IMR-90 (cell line): ENCODE measurements around the gene PLLP. TPM values are rescaled to one million over a fixed set of nuclear protein-coding genes. Genes with fewer than 3 reads are reported as not detected.

Experiments
- ATAC-seq: fragments of 200-7000 bp; cut with Tn5 transposase; 2 replicates; pipeline ENCODE4 v1.9.1; 2020; ENCODE audit warnings: low read depth, mild to moderate bottlenecking, moderate library complexity
- BruUV-seq: library from RNA; stranded (reverse); fragments of 400-500 nt; replicated peaks from 2 replicates; lab custom pipeline; 2021; lab: Mats Ljungman, UMichigan
- CTCF ChIA-PET: fragments of 300-600 bp; formaldehyde crosslinking; extraction: SDS; loops from one replicate; lab custom pipeline; 2021; ENCODE audit warnings: antibody characterized with exemption; lab: Yijun Ruan, JAX
- POLR2A ChIA-PET: fragments of 300-600 bp; sonication (Branson Sonifier 250); formaldehyde crosslinking; loops from one replicate; lab custom pipeline; 2022; ENCODE audit warnings: antibody characterized with exemption; ENCODE audit not compliant: unreplicated experiment; lab: Charles Lee
- DNase-seq: peaks from one replicate; pipeline ENCODE4 v3.0.0; 2013
- H2AFZ ChIP-seq: replicated peaks from 2 replicates; pipeline ENCODE3; 2013; ENCODE audit warnings: low read length, mild to moderate bottlenecking; ENCODE audit not compliant: poor library complexity
- H2AK5ac ChIP-seq: 2 replicates; pipeline ENCODE4 v1.6.1; 2013; ENCODE audit warnings: low read depth, low read length, inconsistent platforms
- H2AK9ac ChIP-seq: replicated peaks from 2 replicates; pipeline ENCODE3; 2013; ENCODE audit warnings: mild to moderate bottlenecking, low read depth, low read length, moderate library complexity; ENCODE audit not compliant: poor library complexity
- H2BK120ac ChIP-seq: 2 replicates; pipeline ENCODE4 v1.6.1; 2013; ENCODE audit warnings: low read depth, low read length, inconsistent platforms
- H2BK15ac ChIP-seq: 3 replicates; pipeline ENCODE4 v1.6.1; 2013; ENCODE audit warnings: low read depth, low read length, inconsistent platforms
- H2BK20ac ChIP-seq: 2 replicates; pipeline ENCODE4 v1.6.1; 2013; ENCODE audit warnings: low read depth, mild to moderate bottlenecking, inconsistent platforms, low read length, moderate library complexity
- H2BK5ac ChIP-seq: 2 replicates; pipeline ENCODE4 v1.6.1; 2013; ENCODE audit warnings: mild to moderate bottlenecking, low read depth, low read length, inconsistent platforms; ENCODE audit not compliant: poor library complexity, severe bottlenecking
- H3K14ac ChIP-seq: replicated peaks from 2 replicates; pipeline ENCODE4 v1.6.1; 2013; ENCODE audit warnings: low read depth, low read length, inconsistent platforms
- H3K18ac ChIP-seq: 2 replicates; pipeline ENCODE4 v1.6.1; 2013; ENCODE audit warnings: low read depth, low read length, control low read depth
- H3K23ac ChIP-seq: 2 replicates; pipeline ENCODE4 v1.6.1; 2013; ENCODE audit warnings: low read depth, low read length, inconsistent platforms
- H3K27ac ChIP-seq: 2 replicates; pipeline ENCODE4 v1.5.1; 2013; ENCODE audit warnings: mild to moderate bottlenecking, control low read depth, low read length; ENCODE audit not compliant: insufficient read depth
- H3K27me3 ChIP-seq: 2 replicates; pipeline ENCODE4 v1.6.1; 2013; ENCODE audit warnings: low read length; ENCODE audit not compliant: control insufficient read depth, insufficient read depth
- H3K36me3 ChIP-seq: 2 replicates; pipeline ENCODE4 v1.6.1; 2013; ENCODE audit warnings: low read length, mixed read lengths; ENCODE audit not compliant: control insufficient read depth, insufficient read depth
- H3K4ac ChIP-seq: 2 replicates; pipeline ENCODE4 v1.6.1; 2013; ENCODE audit warnings: low read depth, low read length, inconsistent platforms
- H3K4me1 ChIP-seq: 2 replicates; pipeline ENCODE4 v1.6.1; 2013; ENCODE audit warnings: low read length, mixed read lengths; ENCODE audit not compliant: control insufficient read depth, insufficient read depth
- H3K4me2 ChIP-seq: 2 replicates; pipeline ENCODE4 v1.6.1; 2013; ENCODE audit warnings: low read depth, mild to moderate bottlenecking, control low read depth, low read length, moderate library complexity
- H3K4me3 ChIP-seq: 2 replicates; pipeline ENCODE4 v1.5.1; 2013; ENCODE audit warnings: low read depth, mild to moderate bottlenecking, control low read depth, low read length, moderate library complexity; ENCODE audit not compliant: insufficient read depth
- H3K56ac ChIP-seq: 2 replicates; pipeline ENCODE4 v1.6.1; 2013; ENCODE audit warnings: low read length, inconsistent platforms; ENCODE audit not compliant: insufficient read depth; ENCODE audit errors: extremely low read depth
- H3K79me1 ChIP-seq, 2 experiments: 2 replicates each; pipeline ENCODE4 v1.6.1; 2013; ENCODE audit warnings: low read length in 2 of 2, inconsistent platforms in 1 of 2, low read depth in 1 of 2
- H3K9ac ChIP-seq: 2 replicates; pipeline ENCODE4 v1.6.1; 2013; ENCODE audit warnings: low read depth, low read length, control low read depth
- H3K9me1 ChIP-seq: 2 replicates; pipeline ENCODE4 v1.6.1; 2013; ENCODE audit warnings: low read length, inconsistent platforms; ENCODE audit not compliant: insufficient read depth
- H3K9me3 ChIP-seq: 2 replicates; pipeline ENCODE4 v1.6.1; 2013; ENCODE audit warnings: low read length; ENCODE audit not compliant: control insufficient read depth, insufficient read depth
- H4K20me1 ChIP-seq: 2 replicates; pipeline ENCODE4 v1.6.1; 2013; ENCODE audit warnings: low read length, inconsistent platforms; ENCODE audit not compliant: insufficient read depth
- H4K5ac ChIP-seq: 2 replicates; pipeline ENCODE4 v1.6.1; 2013; ENCODE audit warnings: mild to moderate bottlenecking, low read depth, low read length, control low read depth
- H4K8ac ChIP-seq, 2 experiments: 2 replicates each; pipeline ENCODE4 v1.6.1; 2013; ENCODE audit warnings: low read depth in 2 of 2, low read length in 2 of 2, control low read depth in 1 of 2, inconsistent platforms in 1 of 2
- H4K91ac ChIP-seq: 2 replicates; pipeline ENCODE4 v1.6.1; 2013; ENCODE audit warnings: low read depth, low read length, inconsistent platforms; ENCODE audit not compliant: insufficient read depth
- WGBS, 2 experiments: methylation state at CpG; one replicate each; pipeline versions ENCODE4 v1.1.5 to v1.1.7; 2013; ENCODE audit warnings: missing lambda C conversion rate in 2 of 2; ENCODE audit not compliant: insufficient read length in 1 of 2; ENCODE audit errors: extremely low coverage in 2 of 2; 5-methylcytosine and 5-hydroxymethylcytosine counted together
- dilution Hi-C: fragments of 300-500 bp; cut with HindIII; formaldehyde crosslinking; loops from one replicate; pipeline ENCODE4 v1.14.3; 2018; ENCODE audit warnings: low sequenced_read_pairs; ENCODE audit not compliant: unreplicated experiment
- in situ Hi-C: fragments of 300-500 bp; cut with MboI; formaldehyde crosslinking; loops from 3 replicates; pipeline ENCODE4 v1.14.3; 2019; ENCODE audit warnings: low sequenced_read_pairs, inconsistent platforms, mixed read lengths
- intact Hi-C: fragments of 100-400 bp; cut with micrococcal nuclease; formaldehyde crosslinking; loops from 2 replicates; pipeline ENCODE4 v1.10.0; 2022
- polyA plus RNA-seq, 3 experiments: library from polyadenylated mRNA; depleted of rRNA; stranded (reverse); fragments of >200 nt; gene quantifications; 2 replicates each; pipeline ENCODE4 v1.2.3, GENCODE V29; 2012; ENCODE audit warnings: low replicate concordance in 1 of 3
- total RNA-seq: library from RNA; depleted of rRNA; stranded (reverse); fragments of >200 nt; gene quantifications from 2 replicates; pipeline ENCODE4 v1.2.3, GENCODE V29; 2012
- TF ChIP-seq, protein P1 (sequence below): fragments of 150-350 bp; IDR thresholded peaks from 2 replicates; pipeline ENCODE4 v1.6.1; 2016; ENCODE audit warnings: low read depth, mild to moderate bottlenecking, low read length, moderate library complexity, borderline replicate concordance

Gene PLLP
- total and polyA plus RNA-seq, 2 of the 4 experiments (the other 2 are of a cell fraction) = 0.05 TPM; not detected in 1

DNA sequence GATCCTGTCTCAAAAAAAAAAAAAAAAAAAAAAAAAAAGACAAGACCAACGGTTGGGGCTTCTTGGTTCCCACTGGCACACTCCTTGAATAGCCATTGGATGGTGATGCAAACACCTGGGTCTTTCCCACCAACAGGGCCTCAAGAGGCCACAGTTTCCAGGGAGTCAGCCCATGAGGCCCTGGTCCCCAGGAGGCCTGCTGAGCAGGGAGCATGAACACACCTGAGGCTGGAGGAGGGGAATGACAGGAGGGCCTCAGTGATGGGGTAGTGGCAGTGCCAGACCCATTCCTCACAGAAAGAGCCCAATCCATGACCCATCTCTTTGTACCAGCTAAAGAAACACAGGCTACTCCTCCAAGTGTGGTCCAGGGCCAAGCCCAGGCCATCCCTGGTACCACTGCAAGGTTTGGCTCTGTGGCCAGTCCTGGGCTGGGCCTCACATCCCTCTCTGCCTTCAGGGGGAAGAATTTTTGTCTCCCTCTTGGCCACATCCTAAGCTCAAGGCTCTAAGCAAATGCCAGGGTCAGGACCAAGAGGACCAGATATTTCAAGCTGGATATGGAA lies 25.5 kb downstream of the PLLP start:
- H4K8ac ChIP-seq = no peak overlapping the region
- H3K9me3 ChIP-seq = no peaks in the 10 kb centered on the region
- WGBS, 2 experiments = no CpG with 5 or more reads among the region's 1 CpG
- H2AFZ ChIP-seq = peak overlapping the region; percentile 2
- H3K23ac ChIP-seq = no peak overlapping the region
- no peak overlapping the region for H3K18ac ChIP-seq
- H3K14ac ChIP-seq = no peak overlapping the region
- TF ChIP-seq, protein P1, sequence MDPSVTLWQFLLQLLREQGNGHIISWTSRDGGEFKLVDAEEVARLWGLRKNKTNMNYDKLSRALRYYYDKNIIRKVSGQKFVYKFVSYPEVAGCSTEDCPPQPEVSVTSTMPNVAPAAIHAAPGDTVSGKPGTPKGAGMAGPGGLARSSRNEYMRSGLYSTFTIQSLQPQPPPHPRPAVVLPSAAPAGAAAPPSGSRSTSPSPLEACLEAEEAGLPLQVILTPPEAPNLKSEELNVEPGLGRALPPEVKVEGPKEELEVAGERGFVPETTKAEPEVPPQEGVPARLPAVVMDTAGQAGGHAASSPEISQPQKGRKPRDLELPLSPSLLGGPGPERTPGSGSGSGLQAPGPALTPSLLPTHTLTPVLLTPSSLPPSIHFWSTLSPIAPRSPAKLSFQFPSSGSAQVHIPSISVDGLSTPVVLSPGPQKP = no peak
- H2BK5ac ChIP-seq = no peak overlapping the region
- no peak overlapping the region for H3K4me2 ChIP-seq
- no peak overlapping the region for H4K5ac ChIP-seq
- no TSS peak for BruUV-seq
- H2BK15ac ChIP-seq = no peak overlapping the region
- no peak overlapping the region for H3K4me3 ChIP-seq
- H3K27ac ChIP-seq = no peak overlapping the region
- ChIA-PET CTCF (interaction anchor here (0.7 kb wide), 2 partner anchors 332 to 496 kb away, joined by 3 read pairs; no protein-coding TSS in a partner anchor), POLR2A (no interaction called here)
- no peaks in the 10 kb centered on the region for H3K27me3 ChIP-seq
- ATAC-seq = no peak
- H3K79me1 ChIP-seq = no peaks in the 10 kb centered on the region
- peaks cover 7% of the 10 kb centered on the region; the same call in 1 of the 2 replicates for H3K4me1 ChIP-seq
- DNase-seq = no peak
- dilution Hi-C loops (no loop called here), in situ Hi-C loops (no loop called here), intact Hi-C loops (no loop called here)
- no peak overlapping the region for H3K56ac ChIP-seq
- H3K9me1 ChIP-seq = 0 out of 2 replicates have a peak, but pooled peaks cover 4% of the 10 kb centered on the region
- no peak overlapping the region for H3K4ac ChIP-seq
- no peak overlapping the region for H4K91ac ChIP-seq
- no peak overlapping the region for H2AK9ac ChIP-seq
- peaks cover 8% of the 10 kb centered on the region for H3K36me3 ChIP-seq
- no peak overlapping the region for H2AK5ac ChIP-seq
- H2BK20ac ChIP-seq = no peak overlapping the region
- H4K20me1 ChIP-seq = no peaks in the 10 kb centered on the region
- no peak overlapping the region for H2BK120ac ChIP-seq
- H3K9ac ChIP-seq = no peak overlapping the region
